H1 (cell line): Measurements from ENCODE around the gene ZNF488. TPM values are rescaled to one million over a fixed set of nuclear protein-coding genes. Genes with fewer than 3 reads are reported as not detected.

Source experiments
- CBX5 ChIP-seq: fragments of 300-800, 300-1000 bp; sonication (generic); IDR thresholded peaks from 2 replicates; pipeline ENCODE4 v1.7.1; 2016; ENCODE audit warnings: antibody characterized with exemption, low read length, low read depth
- CHD2 ChIP-seq: IDR thresholded peaks from 2 replicates; pipeline ENCODE4 v1.6.1; 2012; ENCODE audit warnings: low read length, improper control_type of control experiment
- CREB1 ChIP-seq: IDR thresholded peaks from 2 replicates; pipeline ENCODE4 v1.6.1; 2012; ENCODE audit warnings: inconsistent platforms
- CTBP2 ChIP-seq: IDR thresholded peaks from 2 replicates; pipeline ENCODE4 v1.7.0; 2011; ENCODE audit warnings: borderline replicate concordance, mild to moderate bottlenecking, moderate library complexity, mixed read lengths, low read length; ENCODE audit not compliant: insufficient read depth, insufficient read length
- SIRT6 ChIP-seq: IDR thresholded peaks from one replicate; pipeline ENCODE4 v1.7.1; 2012; ENCODE audit warnings: low read length, inconsistent platforms
- SIX5 ChIP-seq: IDR thresholded peaks from 2 replicates; pipeline ENCODE4 v1.6.1; 2011; ENCODE audit warnings: mild to moderate bottlenecking, low read depth, low read length
- TAF7 ChIP-seq: optimal IDR thresholded peaks from 2 replicates; pipeline ENCODE3; 2011; ENCODE audit warnings: low read depth, mild to moderate bottlenecking, inconsistent platforms, low read length, moderate library complexity, borderline replicate concordance
- polyA plus RNA-seq, 7 experiments: library from polyadenylated mRNA; depleted of rRNA in 3 of 7; stranded (reverse) in 5 of 7; unstranded in 2 of 7; fragments of >200 nt in 5 of 7; fragments of 200-250 nt in 2 of 7; gene quantifications; 1 replicate in 5 of 7; 2 replicates in 1 of 7; 4 replicates in 1 of 7; pipeline versions ENCODE4 v1.2.1 to v1.2.3, GENCODE V29; 2011 to 2013; ENCODE audit warnings: missing spikeins in 2 of 7, mixed read lengths in 2 of 7
- total RNA-seq: library from RNA; stranded (reverse); fragmentation: NEBNext Ultra II Directional; extraction: Animal tissue kit (Norgen Biotek cat#: 25700); gene quantifications from 2 replicates; pipeline ENCODE4 v1.2.1, GENCODE V29; 2021
- TF ChIP-seq, protein P1 (sequence below), 3 experiments: IDR thresholded peaks; 1 replicate in 2 of 3; 2 replicates in 1 of 3; pipeline versions ENCODE4 v1.5.1 to v1.6.1; 2011; ENCODE audit warnings: low read length in 3 of 3, mild to moderate bottlenecking in 3 of 3, inconsistent platforms in 2 of 3, low read depth in 1 of 3, moderate library complexity in 1 of 3; ENCODE audit not compliant: insufficient read depth in 1 of 3; ENCODE audit errors: control extremely low read depth in 1 of 3
- TF ChIP-seq, protein P2 (sequence below): IDR thresholded peaks from 2 replicates; pipeline ENCODE4 v1.6.1; 2012; ENCODE audit warnings: inconsistent platforms

The ZNF488 gene
- total and polyA plus RNA-seq, 2 of the 8 experiments (the other 6 are each of a cell fraction or from before 2014, with no cell fraction given), result 7.9 to 11.4 TPM

DNA sequence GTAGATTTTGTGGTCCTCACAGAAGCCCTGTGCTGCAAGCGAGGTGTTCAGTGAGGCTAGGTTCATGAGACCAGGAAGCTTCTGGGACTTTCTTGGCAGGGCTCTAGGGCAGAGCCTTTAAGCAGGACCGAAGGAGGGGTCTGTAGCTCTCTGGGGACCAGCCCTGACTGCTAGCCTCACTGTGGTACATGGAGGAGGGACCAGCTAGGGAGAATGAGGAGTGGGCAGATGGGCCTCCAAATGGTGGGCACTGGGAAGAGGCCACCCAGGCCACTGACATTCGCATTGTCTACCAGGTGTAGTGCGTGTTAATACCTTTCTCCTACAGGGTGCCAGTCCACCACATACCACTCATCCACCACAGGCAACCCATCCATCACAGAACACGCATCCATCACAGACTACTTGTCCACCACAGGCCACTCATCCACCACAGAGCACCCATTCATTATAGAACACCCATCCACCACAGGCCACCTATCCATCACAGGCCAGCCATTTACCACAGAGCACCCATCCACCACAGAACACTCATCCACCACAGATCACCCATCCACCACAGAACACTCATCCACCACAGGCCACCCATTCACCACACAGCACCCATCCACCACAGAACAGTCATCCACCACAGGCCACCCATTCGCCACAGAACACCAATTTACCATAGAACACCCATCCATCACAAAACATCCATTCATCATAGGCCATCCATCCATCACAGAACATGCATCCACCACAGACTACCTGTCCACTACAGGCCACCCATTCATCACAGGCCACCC is 31.6 kb upstream of the ZNF488 start (continued):
- TF ChIP-seq, protein P1, sequence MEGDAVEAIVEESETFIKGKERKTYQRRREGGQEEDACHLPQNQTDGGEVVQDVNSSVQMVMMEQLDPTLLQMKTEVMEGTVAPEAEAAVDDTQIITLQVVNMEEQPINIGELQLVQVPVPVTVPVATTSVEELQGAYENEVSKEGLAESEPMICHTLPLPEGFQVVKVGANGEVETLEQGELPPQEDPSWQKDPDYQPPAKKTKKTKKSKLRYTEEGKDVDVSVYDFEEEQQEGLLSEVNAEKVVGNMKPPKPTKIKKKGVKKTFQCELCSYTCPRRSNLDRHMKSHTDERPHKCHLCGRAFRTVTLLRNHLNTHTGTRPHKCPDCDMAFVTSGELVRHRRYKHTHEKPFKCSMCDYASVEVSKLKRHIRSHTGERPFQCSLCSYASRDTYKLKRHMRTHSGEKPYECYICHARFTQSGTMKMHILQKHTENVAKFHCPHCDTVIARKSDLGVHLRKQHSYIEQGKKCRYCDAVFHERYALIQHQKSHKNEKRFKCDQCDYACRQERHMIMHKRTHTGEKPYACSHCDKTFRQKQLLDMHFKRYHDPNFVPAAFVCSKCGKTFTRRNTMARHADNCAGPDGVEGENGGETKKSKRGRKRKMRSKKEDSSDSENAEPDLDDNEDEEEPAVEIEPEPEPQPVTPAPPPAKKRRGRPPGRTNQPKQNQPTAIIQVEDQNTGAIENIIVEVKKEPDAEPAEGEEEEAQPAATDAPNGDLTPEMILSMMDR (IDR thresholded peaks at IDR 0.05; ENCODE audit: control extremely low read depth in 1 of 3, insufficient read depth in 1 of 3, low read depth in 1 of 3, low read length in 3 of 3), result no peak
- TF ChIP-seq, protein P2, sequence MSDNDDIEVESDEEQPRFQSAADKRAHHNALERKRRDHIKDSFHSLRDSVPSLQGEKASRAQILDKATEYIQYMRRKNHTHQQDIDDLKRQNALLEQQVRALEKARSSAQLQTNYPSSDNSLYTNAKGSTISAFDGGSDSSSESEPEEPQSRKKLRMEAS, result no peak
- TF ChIP-seq CHD2 (no peak), CBX5 (no peak), SIX5 (no peak), SIRT6 (no peak), CTBP2 (no peak), CREB1 (no peak), TAF7 (no peak)
